DND-41 (cell line): ENCODE measurements around the gene ANKRD6.
"Not testable (repeated sequence)": the region's sequence is repeated elsewhere in the genome, so short reads cannot be mapped to it uniquely, and the experiment has no call there.

Experiments
- EZH2 ChIP-seq: IDR thresholded peaks from 3 replicates; pipeline ENCODE4 v1.6.1; 2012; ENCODE audit warnings: borderline replicate concordance, low read depth, mild to moderate bottlenecking, moderate library complexity, low read length, inconsistent platforms; ENCODE audit not compliant: severe bottlenecking
- TF ChIP-seq, protein P1 (sequence below): IDR thresholded peaks from 2 replicates; pipeline ENCODE4 v1.5.1; 2012; ENCODE audit warnings: borderline replicate concordance, low read length, moderate library complexity, mild to moderate bottlenecking; ENCODE audit not compliant: poor library complexity, severe bottlenecking; ENCODE audit errors: extremely low read depth

DNA sequence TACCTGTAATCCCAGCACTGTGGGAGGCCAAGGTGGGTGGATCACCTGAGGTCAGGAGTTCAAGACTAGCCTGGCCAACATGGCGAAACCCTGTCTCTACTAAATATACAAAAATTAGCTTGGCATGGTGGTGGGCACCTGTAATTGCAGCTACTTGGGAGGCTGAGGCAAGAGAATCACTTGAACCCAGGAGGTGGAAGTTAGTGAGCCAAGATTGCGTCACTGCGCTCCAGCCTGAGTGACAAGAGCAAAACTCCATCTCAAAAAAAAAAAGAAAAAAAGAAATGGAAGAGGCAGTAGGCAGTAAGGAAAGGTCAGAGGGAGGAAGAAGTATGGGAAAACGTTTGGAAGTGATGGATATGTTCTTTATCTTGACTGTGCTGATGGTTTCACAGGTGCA lies 35.1 kb upstream of the ANKRD6 start:
- TF ChIP-seq, protein P1, sequence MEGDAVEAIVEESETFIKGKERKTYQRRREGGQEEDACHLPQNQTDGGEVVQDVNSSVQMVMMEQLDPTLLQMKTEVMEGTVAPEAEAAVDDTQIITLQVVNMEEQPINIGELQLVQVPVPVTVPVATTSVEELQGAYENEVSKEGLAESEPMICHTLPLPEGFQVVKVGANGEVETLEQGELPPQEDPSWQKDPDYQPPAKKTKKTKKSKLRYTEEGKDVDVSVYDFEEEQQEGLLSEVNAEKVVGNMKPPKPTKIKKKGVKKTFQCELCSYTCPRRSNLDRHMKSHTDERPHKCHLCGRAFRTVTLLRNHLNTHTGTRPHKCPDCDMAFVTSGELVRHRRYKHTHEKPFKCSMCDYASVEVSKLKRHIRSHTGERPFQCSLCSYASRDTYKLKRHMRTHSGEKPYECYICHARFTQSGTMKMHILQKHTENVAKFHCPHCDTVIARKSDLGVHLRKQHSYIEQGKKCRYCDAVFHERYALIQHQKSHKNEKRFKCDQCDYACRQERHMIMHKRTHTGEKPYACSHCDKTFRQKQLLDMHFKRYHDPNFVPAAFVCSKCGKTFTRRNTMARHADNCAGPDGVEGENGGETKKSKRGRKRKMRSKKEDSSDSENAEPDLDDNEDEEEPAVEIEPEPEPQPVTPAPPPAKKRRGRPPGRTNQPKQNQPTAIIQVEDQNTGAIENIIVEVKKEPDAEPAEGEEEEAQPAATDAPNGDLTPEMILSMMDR = not testable (repeated sequence)
- not testable (repeated sequence) for TF ChIP-seq EZH2
